CD4-positive, alpha-beta T cell treated with Interleukin-17A for 1 hour (primary cell): Measurements from ENCODE around the gene SLX4IP.

Experiments
- DNase-seq: peaks from one replicate; pipeline ENCODE4 v3.0.0-alpha.2; 2020

SLX4IP gene

GRCh38 chr20:10554285-10554684, 119.2 kb downstream of the SLX4IP start:
- no peak for DNase-seq

GRCh38 chr20:10555393-10555792, 120.3 kb downstream of the SLX4IP start:
- no peak for DNase-seq

DNA sequence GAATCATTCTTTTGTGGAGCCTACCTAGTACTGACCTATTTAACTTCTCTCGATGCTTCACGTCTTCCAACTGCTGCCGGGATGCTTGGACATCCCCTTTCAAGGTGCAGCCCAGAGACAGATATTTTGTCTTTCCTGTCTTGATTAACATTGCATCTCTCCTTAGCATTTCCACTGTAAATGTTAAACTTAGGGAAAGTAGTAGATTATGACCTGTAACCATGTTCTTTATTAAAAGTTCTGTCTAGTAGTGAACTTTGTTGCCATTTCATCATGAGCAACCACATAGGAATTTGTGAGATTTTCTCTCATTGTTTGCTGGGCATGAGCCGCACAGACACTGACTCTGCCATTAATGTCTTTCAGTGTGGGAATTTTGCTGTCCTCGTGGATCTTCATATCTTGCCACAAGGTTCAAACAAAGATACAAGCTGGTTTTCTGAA, 120.8 kb downstream of the SLX4IP start:
- no peak for DNase-seq

- DNase-seq = no peak
Measured at GRCh38 chr20:10556519-10557083, 121.5 kb downstream of the SLX4IP start.

DNA sequence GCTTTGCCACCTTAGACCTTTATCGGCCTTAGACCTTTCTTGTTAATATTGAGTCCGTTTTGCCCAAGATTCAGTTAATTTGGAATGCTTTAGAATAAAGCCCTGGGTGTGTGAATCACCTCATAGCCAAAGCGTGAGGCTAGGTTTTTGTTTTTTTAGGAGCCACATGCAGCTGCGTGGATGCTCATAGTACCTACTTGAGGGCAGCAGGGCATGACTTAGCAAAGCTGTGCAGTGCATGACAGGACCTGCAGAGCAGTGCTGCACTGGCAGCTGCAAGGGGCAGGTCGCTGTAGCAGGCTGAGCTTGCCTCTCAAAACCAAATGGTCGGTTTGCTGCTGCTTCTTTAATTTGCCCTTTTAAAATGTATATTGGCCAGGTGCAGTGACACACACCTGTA, 122.6 kb downstream of the SLX4IP start:
- no peak for DNase-seq

- peak; percentile 10 for DNase-seq
Measured at GRCh38 chr20:10558635-10559187, 123.6 kb downstream of the SLX4IP start.

DNA sequence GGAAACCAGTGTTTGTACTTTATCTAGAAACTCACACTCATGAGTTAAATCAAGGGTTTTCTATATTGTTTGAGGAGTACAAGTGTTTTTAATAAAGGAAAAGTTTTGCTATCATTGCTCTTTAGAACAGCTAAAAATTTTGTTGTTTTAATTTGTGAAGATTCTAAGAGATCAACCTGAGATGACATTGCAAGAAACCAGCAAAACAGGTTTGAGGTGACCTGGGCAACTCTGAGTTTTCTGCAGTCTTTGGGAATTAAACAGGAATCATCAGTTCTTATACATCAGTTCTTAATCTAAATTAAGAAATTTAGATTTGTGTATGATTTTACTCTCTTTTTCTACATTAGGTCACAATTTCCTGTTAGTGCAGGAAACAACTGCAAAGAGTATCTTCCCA, 124.2 kb downstream of the SLX4IP start:
- DNase-seq = no peak

DNA sequence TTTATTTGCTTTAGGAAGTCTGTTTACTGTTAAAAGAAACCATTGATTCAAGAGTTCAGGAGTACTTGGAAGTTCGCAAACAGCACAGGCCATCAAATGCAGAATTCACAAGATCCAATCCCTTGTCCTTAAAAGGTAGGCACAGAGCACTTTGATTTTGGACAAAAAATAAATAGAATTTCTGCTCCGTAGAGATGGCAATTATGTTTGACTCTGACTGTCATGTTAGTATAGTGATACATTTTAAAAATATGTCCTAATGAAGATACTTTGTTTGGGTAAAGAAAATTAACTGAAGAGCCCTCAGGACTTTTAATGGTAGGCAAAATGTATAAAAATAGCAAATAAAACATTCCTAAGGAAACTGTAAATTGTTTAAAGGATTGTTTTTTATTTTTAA, 125.6 kb downstream of the SLX4IP start:
- DNase-seq = no peak

DNA sequence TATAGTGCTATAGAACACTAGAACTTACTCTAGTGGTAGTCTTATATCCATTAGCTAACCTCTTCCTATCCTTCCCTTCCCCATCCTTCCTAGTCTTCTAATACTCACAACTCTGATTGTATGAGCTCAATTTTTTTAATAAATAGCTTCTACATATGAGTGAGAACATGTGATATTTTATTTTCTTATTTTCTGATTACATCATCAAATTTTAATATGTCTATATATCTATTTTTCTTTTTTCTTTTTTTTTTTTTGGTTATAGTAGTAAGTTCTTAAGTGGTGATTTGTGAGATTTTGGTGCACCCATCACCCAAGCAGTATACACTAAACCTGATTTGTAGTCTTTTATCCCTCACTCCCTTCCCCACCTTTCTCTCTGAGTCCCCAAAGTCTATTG, 126.2 kb downstream of the SLX4IP start:
- no peak for DNase-seq

- no peak for DNase-seq
Measured at GRCh38 chr20:10562899-10563298, 127.8 kb downstream of the SLX4IP start.

DNA sequence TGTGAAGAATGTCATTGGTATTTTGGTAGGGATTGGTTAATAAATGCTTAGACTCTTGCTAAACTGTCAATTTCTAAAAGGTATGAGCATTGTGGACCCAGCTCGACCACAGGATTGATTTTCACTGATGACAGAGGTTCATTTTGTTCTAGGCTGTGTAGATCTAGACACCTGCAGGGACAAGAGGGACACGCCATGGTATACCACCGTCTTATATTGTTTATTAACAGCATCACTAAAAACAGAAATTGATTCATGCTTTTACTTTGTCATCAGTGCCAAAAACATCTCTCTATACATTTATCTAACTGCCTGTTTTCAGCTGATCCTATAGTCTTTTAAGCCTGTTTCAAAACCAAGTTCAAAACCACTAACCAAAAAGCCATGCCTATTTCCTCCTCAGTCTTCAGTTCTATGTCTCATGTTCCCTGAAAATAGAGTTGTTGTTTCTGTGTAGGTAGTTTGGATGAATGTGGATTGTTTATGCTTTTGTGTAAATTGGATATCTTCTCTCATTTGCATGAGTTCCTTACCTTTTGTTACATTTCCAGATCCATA, 128.9 kb downstream of the SLX4IP start:
- DNase-seq = no peak

DNA sequence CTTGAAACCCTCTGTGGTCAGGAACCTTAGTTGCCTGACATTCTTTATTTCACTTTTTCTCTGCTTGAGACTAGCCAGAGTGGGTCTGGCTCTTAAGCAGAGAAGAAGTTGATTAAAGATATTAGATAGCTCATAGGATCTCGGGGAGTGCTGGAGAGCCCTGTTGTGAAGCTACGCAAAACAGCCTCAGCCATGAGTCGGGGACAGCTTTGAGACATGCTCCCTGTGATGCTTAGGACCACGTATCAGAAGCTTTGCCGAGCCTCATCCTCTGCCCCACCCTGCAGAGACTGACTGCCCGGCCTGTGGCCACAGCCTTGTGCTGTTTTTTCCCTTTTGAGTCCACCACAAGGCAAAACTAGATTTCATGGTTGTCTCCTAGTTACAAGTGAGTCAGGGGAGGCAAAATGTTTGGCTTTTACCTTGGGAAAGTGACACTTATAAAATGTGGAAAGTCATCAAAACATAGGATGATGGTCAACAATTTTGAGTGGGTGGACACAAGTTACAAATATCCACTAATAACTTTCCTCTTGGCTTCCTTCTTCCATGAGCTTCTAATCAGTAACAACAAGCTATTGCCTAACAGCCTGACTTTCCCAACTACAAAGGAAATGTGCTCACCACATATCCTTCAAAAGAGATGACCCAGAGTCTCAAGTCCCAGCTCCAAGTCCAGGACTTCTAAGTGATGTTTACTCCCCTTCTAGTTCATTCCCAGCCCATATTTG, 130.3 kb downstream of the SLX4IP start:
- DNase-seq = no peak

- DNase-seq = no peak
Measured at GRCh38 chr20:10565922-10566897, 131.1 kb downstream of the SLX4IP start.

GRCh38 chr20:10568032-10568431, 132.9 kb downstream of the SLX4IP start:
- DNase-seq = peak; percentile 13

GRCh38 chr20:10571313-10571815, 136.3 kb downstream of the SLX4IP start:
- no peak for DNase-seq

DNA sequence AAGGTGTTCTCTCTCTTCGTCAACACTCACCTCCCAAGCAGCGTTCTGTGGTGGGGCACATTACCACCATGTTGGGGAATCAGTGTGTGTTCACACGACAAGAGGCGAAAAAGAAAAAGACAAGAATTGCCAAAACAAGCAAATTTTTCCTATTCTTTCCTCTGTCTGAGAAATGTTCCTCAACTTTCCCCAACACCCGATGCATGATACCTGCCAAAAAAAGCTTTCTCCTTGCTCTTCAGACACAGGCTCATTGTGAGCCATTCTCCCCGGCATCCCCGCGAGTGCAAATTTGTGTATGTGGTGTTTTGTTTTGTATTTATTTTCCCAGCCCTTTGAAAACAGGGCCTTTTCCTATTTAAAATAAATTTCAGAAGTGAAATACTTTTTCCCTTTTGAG, 137.7 kb downstream of the SLX4IP start:
- DNase-seq = no peak

DNA sequence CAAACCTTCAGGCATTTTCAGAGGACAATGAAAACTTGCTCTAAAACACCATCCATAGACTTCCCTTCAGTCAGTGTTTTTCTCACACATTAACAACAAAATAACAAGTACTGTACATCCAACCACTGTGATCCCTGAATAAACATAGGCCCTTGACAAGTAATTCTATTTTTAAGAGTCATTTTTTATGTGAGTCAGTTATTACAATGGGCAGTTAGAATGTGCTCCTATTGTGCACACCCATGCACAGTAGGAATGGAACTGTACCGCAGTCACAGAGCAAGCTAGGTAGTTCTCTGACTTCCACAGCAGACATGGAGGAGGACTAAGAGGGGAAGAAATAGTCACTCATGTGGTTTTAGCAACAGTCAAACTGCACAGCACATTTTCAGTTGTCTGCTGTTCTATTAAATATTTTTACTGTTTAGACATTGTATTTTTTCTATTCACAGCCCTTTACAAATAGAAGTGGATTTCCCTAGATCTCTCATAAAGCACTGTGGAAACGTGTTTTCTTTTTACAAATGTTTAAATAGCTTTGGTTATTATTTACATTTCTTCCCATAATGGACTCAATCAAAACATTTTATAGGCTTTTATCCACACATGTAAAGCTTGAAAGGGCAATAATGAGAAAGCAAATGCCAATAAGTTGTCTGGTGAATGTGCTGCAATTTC, 138.3 kb downstream of the SLX4IP start:
- no peak for DNase-seq

- no peak for DNase-seq
Measured at GRCh38 chr20:10573951-10574339, 138.8 kb downstream of the SLX4IP start.

DNA sequence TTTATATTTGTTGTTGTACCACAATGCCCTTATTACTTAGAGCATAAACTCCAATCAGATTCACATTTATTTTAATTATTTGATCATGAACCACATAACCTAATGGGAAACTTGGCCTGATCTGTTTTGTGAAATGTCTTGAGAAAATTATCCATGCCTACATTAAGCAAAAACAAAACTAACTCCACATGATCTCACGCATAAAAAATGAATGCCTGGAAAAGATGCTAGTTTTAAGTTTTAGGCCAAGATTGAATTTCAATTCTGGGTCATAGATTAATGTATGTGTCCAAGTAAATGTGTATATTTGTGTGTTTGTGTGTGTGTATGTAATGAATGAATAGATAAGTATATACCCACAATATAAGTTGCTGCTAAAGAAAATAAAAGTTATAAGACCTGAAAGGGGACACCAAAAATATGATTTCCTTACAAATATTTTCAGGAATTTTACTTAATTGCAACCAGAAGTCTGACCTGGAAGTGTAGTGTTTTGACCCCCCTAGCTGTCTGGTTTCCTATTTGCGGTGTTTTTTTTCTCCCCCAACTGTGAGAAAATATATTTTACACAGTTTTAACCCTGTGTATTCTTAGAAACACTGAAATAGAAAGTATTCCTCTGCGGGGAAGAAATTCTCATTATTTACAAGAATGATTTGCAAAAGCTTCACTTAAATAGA, 141.4 kb downstream of the SLX4IP start:
- no peak for DNase-seq

- no peak for DNase-seq
Measured at GRCh38 chr20:10577648-10578047, 142.5 kb downstream of the SLX4IP start.

- DNase-seq = no peak
Measured at GRCh38 chr20:10578607-10579006, 143.5 kb downstream of the SLX4IP start.

GRCh38 chr20:10579942-10580341, 144.8 kb downstream of the SLX4IP start:
- no peak for DNase-seq
